Lower leg skin (tissue), 3 donors: Measurements from ENCODE around the gene TENM4.

Experiments used
- CTCF ChIP-seq, 3 donors: fragments of 450-650 bp; IDR thresholded peaks; one replicate each; pipeline ENCODE4 v1.5.1; 2016; ENCODE audit warnings: antibody characterized with exemption in 3 of 3, mild to moderate bottlenecking in 3 of 3, moderate library complexity in 2 of 3
- POLR2A ChIP-seq, 2 donors: fragments of 450-650 bp; IDR thresholded peaks; one replicate each; pipeline ENCODE4 v1.6.1; 2016 to 2017; ENCODE audit warnings: antibody characterized with exemption in 2 of 2, mild to moderate bottlenecking in 1 of 2, moderate library complexity in 1 of 2

- no peak for TF ChIP-seq CTCF (IDR thresholded peaks at IDR 0.05)
- TF ChIP-seq POLR2A (IDR thresholded peaks at IDR 0.05): no peak
Measured at GRCh38 chr11:79346021-79346420, 94.8 kb downstream of the TENM4 start.
